ENCODE results near the gene SH3TC1. TPM values are rescaled to one million over a fixed set of nuclear protein-coding genes. Genes with fewer than 3 reads are reported as not detected.

The SH3TC1 gene
- 1 to 10 TPM; 7.8 to 8.8 TPM for total RNA-seq

DNA sequence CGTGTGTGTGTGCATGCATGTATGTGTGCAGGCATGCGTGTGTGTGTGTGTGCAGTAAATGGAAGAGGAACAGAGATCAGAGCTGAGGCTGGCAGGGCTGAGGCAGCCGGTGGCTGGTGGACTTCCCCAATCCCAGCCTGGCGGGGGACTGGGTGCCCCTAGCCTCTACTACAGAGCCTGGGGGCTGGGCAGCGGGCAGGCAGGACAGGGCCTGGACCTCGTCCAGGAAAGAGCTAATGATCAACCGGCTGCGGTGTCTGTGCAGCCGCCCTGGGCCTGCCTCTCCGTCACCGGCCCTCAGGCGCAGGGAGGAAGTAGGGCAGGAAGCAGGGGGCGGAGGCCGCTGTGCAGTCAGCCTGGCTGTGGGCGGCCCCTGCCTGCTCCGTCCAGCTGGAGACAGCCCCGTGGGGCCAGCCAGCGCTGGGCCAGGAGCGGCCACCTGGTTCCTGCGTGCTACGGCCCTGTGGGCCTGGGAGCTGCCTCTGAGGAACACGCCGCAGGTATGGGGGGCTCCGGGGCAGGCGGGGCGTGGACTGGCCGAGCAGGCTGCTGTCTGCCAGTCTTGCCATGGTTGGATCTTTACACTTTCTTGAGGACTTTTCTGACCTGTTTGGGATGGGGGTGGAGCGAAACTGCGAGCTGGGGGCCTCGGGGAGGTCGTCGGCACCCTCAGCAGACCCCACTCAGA is at the start of gene SH3TC1:
Gene SH3TC1 (plus strand): TSS at position 385 of the 688 bp plus-strand sequence. CDS start 5,905 bp downstream, outside the sequence.
- Mint-ChIP-seq H3K4me1 (peaks cover 36% of the 10 kb centered on the region), H3K36me3 (no peaks in the 10 kb centered on the region), H3K27me3 (no peaks in the 10 kb centered on the region), H3K9me3 (no peaks in the 10 kb centered on the region), H3K4me3 (peak within 1 kb of the TSS; percentile 88), H3K27ac (peak within 1 kb of the TSS; percentile 75)
- DNase-seq = peak; percentile 79

- Mint-ChIP-seq H3K27ac (no peak overlapping the region), H3K9me3 (no peaks in the 10 kb centered on the region), H3K36me3 (no peaks in the 10 kb centered on the region), H3K27me3 (peaks cover 4% of the 10 kb centered on the region), H3K4me3 (no peak overlapping the region), H3K4me1 (no peaks in the 10 kb centered on the region)
- DNase-seq = no peak
Observed at GRCh38 chr4:8149664-8150063, 49.4 kb upstream of the SH3TC1 start.

DNA sequence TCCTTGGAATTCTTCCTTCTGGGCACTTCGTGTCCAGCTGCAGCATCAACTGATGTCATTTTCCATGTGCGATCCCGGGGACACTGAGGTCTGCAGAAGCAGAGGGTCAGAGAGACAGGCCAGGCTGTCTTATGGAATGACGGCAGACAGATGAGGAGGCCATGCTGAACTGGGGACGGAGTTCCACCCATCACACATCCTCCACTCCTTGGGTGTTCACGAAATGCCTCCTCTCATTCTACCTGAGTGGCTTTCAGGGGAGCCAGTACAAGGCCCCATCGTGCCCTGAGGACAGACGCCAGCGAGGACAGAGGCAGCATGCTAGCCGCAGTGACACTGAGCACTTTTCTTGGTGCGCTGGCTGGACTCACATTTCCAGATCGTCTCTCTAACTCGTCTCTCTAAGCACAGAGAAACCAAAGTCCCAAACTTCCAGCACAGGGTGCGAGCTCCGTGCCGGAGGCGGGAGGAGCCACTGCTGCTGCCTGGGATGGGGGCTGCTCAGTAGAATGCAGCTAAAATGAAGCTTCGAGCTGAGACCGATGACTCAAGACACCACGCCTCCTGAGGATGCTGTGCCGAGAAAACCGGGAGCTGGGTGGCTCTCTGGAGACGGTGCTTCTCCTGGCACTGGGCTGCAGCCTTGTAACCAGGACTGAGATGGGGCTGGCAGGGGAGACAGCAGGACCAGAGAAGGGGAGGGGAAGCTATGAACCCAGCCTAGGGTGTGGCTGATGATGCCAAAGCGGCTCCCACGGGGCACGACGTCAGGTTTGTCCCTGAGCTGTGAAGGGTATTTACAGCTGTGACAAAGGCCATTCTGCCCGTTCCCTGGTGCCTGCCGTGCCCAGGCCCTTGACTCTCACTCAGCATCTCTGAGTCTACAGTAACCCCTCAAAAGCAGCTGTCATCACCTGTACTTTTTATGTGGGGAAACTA is 48.7 kb upstream of the SH3TC1 start:
- no peak for DNase-seq
- no peaks in the 10 kb centered on the region for H3K9me3 Mint-ChIP-seq
- H3K36me3 Mint-ChIP-seq = no peaks in the 10 kb centered on the region

DNA sequence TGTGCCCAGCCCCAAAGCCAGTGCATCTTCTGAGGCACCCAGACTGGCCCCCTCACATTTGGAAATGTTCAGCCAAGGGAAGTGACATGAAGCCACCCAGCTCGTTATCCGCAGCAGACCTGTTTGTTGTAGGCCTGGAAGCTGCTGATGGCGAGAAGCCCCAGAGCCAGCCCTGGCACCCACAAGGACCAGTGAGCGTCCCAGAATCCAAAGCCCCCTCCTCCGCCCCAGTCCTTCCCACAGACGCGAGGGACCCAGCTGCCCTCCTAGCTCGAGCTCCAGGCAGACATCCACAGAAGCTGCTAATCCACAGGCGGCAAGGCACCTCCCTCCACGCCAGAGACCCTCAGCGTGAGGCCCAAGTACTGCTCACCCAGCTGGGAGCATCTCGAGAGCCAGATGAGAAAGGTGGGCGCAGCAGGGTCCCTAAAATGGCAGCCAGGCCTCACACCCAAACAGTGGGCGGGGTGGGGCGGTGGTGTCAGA is 47.9 kb upstream of the SH3TC1 start:
- Mint-ChIP-seq H3K27me3 (no peaks in the 10 kb centered on the region), H3K9me3 (no peaks in the 10 kb centered on the region)

More for the DNA sequence above, 48.7 kb upstream of the SH3TC1 start:
- Mint-ChIP-seq H3K4me3 (no peak overlapping the region), H3K27me3 (peaks cover 3% of the 10 kb centered on the region), H3K4me1 (no peaks in the 10 kb centered on the region), H3K27ac (no peak overlapping the region)

GRCh38 chr4:8152090-8152864 is 46.8 kb upstream of the SH3TC1 start:
- no peak for DNase-seq
- H3K4me1 Mint-ChIP-seq = no peaks in the 10 kb centered on the region
- H3K9me3 Mint-ChIP-seq = no peaks in the 10 kb centered on the region

More for the DNA sequence above, 47.9 kb upstream of the SH3TC1 start:
- no peak overlapping the region for H3K4me3 Mint-ChIP-seq
- H3K36me3 Mint-ChIP-seq = no peaks in the 10 kb centered on the region
- no peaks in the 10 kb centered on the region for H3K4me1 Mint-ChIP-seq
- no peak for DNase-seq
- H3K27ac Mint-ChIP-seq = no peak overlapping the region

GRCh38 chr4:8152865-8153257 is 46.2 kb upstream of the SH3TC1 start:
- Mint-ChIP-seq H3K4me1 (no peaks in the 10 kb centered on the region), H3K27me3 (peaks cover 7% of the 10 kb centered on the region), H3K27ac (no peak overlapping the region), H3K4me3 (no peak overlapping the region), H3K36me3 (no peaks in the 10 kb centered on the region), H3K9me3 (no peaks in the 10 kb centered on the region)
- DNase-seq = no peak

More at GRCh38 chr4:8152090-8152864, 46.8 kb upstream of the SH3TC1 start:
- H3K4me3 Mint-ChIP-seq = no peak overlapping the region
- no peak overlapping the region for H3K27ac Mint-ChIP-seq
- H3K27me3 Mint-ChIP-seq = peaks cover 2% of the 10 kb centered on the region
- H3K36me3 Mint-ChIP-seq = no peaks in the 10 kb centered on the region

DNA sequence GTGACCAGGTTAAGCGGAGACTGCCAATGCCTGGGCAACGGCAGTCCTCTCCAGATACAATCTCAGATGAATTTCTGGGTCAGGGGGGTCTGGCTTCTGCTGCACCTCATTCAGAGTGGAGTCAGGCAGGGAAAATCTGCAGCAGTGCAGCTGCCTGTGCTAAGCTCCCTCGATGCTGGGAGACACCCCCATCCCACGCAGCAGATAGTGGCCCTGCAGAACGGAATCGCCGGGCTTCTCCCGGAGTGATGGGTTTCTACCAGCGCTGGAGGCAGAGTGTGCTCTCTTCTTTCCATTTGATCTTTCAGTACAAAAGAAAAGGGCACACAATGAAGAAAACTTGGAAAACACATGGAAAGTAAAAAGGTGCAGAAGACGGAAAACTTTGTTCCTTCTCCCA is 45.6 kb upstream of the SH3TC1 start:
- Mint-ChIP-seq H3K27ac (no peak overlapping the region), H3K36me3 (no peaks in the 10 kb centered on the region), H3K27me3 (peaks cover 7% of the 10 kb centered on the region), H3K4me3 (no peak overlapping the region), H3K9me3 (no peaks in the 10 kb centered on the region), H3K4me1 (no peaks in the 10 kb centered on the region)
- DNase-seq = no peak

DNA sequence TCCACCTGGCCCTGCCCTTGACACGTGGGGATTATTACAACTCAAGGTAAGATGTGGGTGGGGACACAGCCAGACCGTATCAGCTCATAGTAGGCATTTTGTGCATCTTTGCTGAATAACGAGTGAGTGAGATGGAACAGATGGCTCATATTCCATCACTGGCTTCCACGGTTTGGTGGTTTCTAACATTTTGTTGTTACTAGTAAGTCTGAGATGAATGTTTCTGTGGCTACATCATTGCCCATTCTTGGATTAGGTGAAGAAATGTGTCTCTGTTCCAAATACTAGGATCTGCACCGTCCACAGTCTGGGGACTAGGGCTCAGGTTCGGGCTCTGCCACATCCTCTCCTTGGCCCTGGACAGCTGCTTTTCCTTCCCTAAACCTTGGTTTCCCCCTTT is 44.0 kb upstream of the SH3TC1 start:
- Mint-ChIP-seq H3K4me3 (no peak overlapping the region), H3K4me1 (peaks cover 9% of the 10 kb centered on the region), H3K9me3 (no peaks in the 10 kb centered on the region), H3K36me3 (no peaks in the 10 kb centered on the region), H3K27ac (no peak overlapping the region), H3K27me3 (peaks cover 7% of the 10 kb centered on the region)
- DNase-seq = no peak

GRCh38 chr4:8155660-8156421 is 43.2 kb upstream of the SH3TC1 start:
- Mint-ChIP-seq H3K4me3 (no peak overlapping the region), H3K27me3 (peaks cover 7% of the 10 kb centered on the region), H3K27ac (no peak overlapping the region), H3K4me1 (peaks cover 11% of the 10 kb centered on the region), H3K36me3 (no peaks in the 10 kb centered on the region), H3K9me3 (no peaks in the 10 kb centered on the region)
- no peak for DNase-seq

GRCh38 chr4:8156617-8157016 is 42.5 kb upstream of the SH3TC1 start:
- H3K4me3 Mint-ChIP-seq = no peak overlapping the region
- no peaks in the 10 kb centered on the region for H3K9me3 Mint-ChIP-seq
- peaks cover 7% of the 10 kb centered on the region for H3K27me3 Mint-ChIP-seq
- H3K27ac Mint-ChIP-seq = no peak overlapping the region
- DNase-seq = no peak
- no peaks in the 10 kb centered on the region for H3K36me3 Mint-ChIP-seq
- peaks cover 11% of the 10 kb centered on the region for H3K4me1 Mint-ChIP-seq

GRCh38 chr4:8157496-8157895 is 41.6 kb upstream of the SH3TC1 start:
- H3K27ac Mint-ChIP-seq = no peak overlapping the region
- peak overlapping the region; percentile 22 for H3K4me3 Mint-ChIP-seq
- H3K4me1 Mint-ChIP-seq = peaks cover 11% of the 10 kb centered on the region
- H3K9me3 Mint-ChIP-seq = no peaks in the 10 kb centered on the region
- H3K36me3 Mint-ChIP-seq = no peaks in the 10 kb centered on the region
- DNase-seq = no peak
- H3K27me3 Mint-ChIP-seq = peaks cover 7% of the 10 kb centered on the region

- peaks cover 11% of the 10 kb centered on the region for H3K4me1 Mint-ChIP-seq
- H3K9me3 Mint-ChIP-seq = no peaks in the 10 kb centered on the region
- peak overlapping the region; percentile 42 for H3K4me3 Mint-ChIP-seq
- no peak for DNase-seq
- no peak overlapping the region for H3K27ac Mint-ChIP-seq
- H3K27me3 Mint-ChIP-seq = peaks cover 7% of the 10 kb centered on the region
- no peaks in the 10 kb centered on the region for H3K36me3 Mint-ChIP-seq
Observed at GRCh38 chr4:8157944-8158709, 41.0 kb upstream of the SH3TC1 start.

GRCh38 chr4:8158710-8159536 is 40.2 kb upstream of the SH3TC1 start, which contains the start of gene ABLIM2:
Gene ABLIM2, minus strand, starts transcription at chr4:8158813. Its CDS starts 124 bp downstream, at chr4:8158689.
- no peaks in the 10 kb centered on the region for H3K9me3 Mint-ChIP-seq
- peak; percentile 99 for DNase-seq
- peak within 1 kb of the TSS; percentile 97 for H3K4me3 Mint-ChIP-seq
- H3K36me3 Mint-ChIP-seq = no peaks in the 10 kb centered on the region
- H3K27ac Mint-ChIP-seq = peak within 1 kb of the TSS; percentile 80
- H3K27me3 Mint-ChIP-seq = peaks cover 7% of the 10 kb centered on the region
- peaks cover 11% of the 10 kb centered on the region for H3K4me1 Mint-ChIP-seq

Data from activated naive CD8-positive, alpha-beta T cell treated with anti-CD3 and anti-CD28 coated beads for 36 hours (primary cell).